Stomach (tissue), 4 donors: ENCODE measurements around the gene SMAGP.

Experiments used
- CTCF ChIP-seq, 7 experiments: fragments of 450-650 bp in 4 of 7; fragments of 200-600 bp in 3 of 7; sonication (generic) in 3 of 7; IDR thresholded peaks; one replicate each; pipeline ENCODE4 v1.5.1; 2016 to 2019; ENCODE audit warnings: antibody characterized with exemption in 7 of 7, control low read depth in 2 of 7, mild to moderate bottlenecking in 1 of 7
- EP300 ChIP-seq: sonication (generic); formaldehyde crosslinking; IDR thresholded peaks from one replicate; pipeline ENCODE4 v1.6.1; 2017; ENCODE audit warnings: antibody characterized with exemption
- POLR2A ChIP-seq, 4 donors: fragments of 450-650 bp; IDR thresholded peaks; one replicate each; pipeline ENCODE4 v1.6.1; 2016; ENCODE audit warnings: antibody characterized with exemption in 4 of 4, control low read depth in 2 of 4, mild to moderate bottlenecking in 1 of 4, moderate library complexity in 1 of 4
- POLR2AphosphoS5 ChIP-seq, 3 donors: sonication (generic); formaldehyde crosslinking; IDR thresholded peaks; one replicate each; pipeline ENCODE4 v1.6.1; 2016; ENCODE audit warnings: antibody characterized with exemption in 3 of 3

GRCh38 chr12:51242120-51242519 is 28.1 kb downstream of the SMAGP start:
- TF ChIP-seq CTCF (IDR thresholded peaks at IDR 0.05) (no peak), POLR2A (IDR thresholded peaks at IDR 0.05) (no peak), EP300 (no peak), POLR2AphosphoS5 (IDR thresholded peaks at IDR 0.05) (no peak)
